Kidney (tissue), 14 donors: ENCODE measurements around the gene IRF1. TPM values are rescaled to one million over a fixed set of nuclear protein-coding genes. Genes with fewer than 3 reads are reported as not detected.
A peak's percentile ranks its signal among the peaks of the same experiment; 100 is the strongest.

Experiments used
- DNase-seq, 5 donors: peaks; one replicate each; pipeline ENCODE4 v3.0.0-alpha.2; 2013 to 2020
- FAIRE-seq: peaks from 2 replicates; lab custom pipeline; 2012; peaks lifted over from hg19 to GRCh38; lab: Jason Lieb, UNC
- H3K27ac ChIP-seq, 2 donors: one replicate each; pipeline ENCODE4 v1.7.0; 2013; ENCODE audit warnings: low read depth in 2 of 2, low read length in 2 of 2, inconsistent platforms in 1 of 2
- H3K27me3 ChIP-seq: one replicate; pipeline ENCODE4 v1.7.1; 2013; ENCODE audit warnings: low read length, inconsistent platforms; ENCODE audit not compliant: control insufficient read depth, insufficient read depth
- H3K36me3 ChIP-seq, 3 donors: one replicate each; pipeline versions ENCODE4 v1.7.0 to v1.7.1; 2013; ENCODE audit warnings: low read length in 3 of 3, control low read depth in 1 of 3, inconsistent platforms in 1 of 3; ENCODE audit not compliant: insufficient read depth in 3 of 3, control insufficient read depth in 2 of 3
- H3K4me1 ChIP-seq, 3 donors: one replicate each; pipeline versions ENCODE4 v1.7.0 to v1.7.1; 2013; ENCODE audit warnings: low read length in 3 of 3, inconsistent platforms in 1 of 3, low read depth in 1 of 3; ENCODE audit not compliant: control insufficient read depth in 2 of 3, insufficient read depth in 2 of 3
- H3K4me3 ChIP-seq, 3 donors: one replicate each; pipeline versions ENCODE4 v1.7.0 to v1.8.1; 2013; ENCODE audit warnings: low read length in 3 of 3, control low read depth in 1 of 3, inconsistent platforms in 1 of 3
- H3K9ac ChIP-seq, 3 donors: one replicate each; pipeline versions ENCODE4 v1.7.0 to v1.7.1; 2013; ENCODE audit warnings: low read length in 3 of 3, control low read depth in 1 of 3, inconsistent platforms in 1 of 3
- H3K9me3 ChIP-seq, 3 donors: one replicate each; pipeline versions ENCODE4 v1.7.0 to v1.7.1; 2013; ENCODE audit warnings: low read length in 3 of 3, control low read depth in 1 of 3, inconsistent platforms in 1 of 3; ENCODE audit not compliant: control insufficient read depth in 2 of 3, insufficient read depth in 1 of 3
- CTCF ChIP-seq: IDR thresholded peaks from 3 replicates; pipeline ENCODE4 v1.5.1; 2012; ENCODE audit warnings: mild to moderate bottlenecking, moderate library complexity, borderline replicate concordance; ENCODE audit not compliant: insufficient read depth; ENCODE audit errors: extremely low read depth
- intact Hi-C: fragments of 100-400 bp; cut with DNase I; formaldehyde crosslinking; loops from one replicate; pipeline ENCODE4 v1.11.1; 2022
- polyA plus RNA-seq: library from polyadenylated mRNA; stranded (reverse); fragments of 350-450 nt; fragmentation: Illumina TruSeq; extraction: RNeasy Lipid Tissue Mini Kit (QIAGEN cat#74804); gene quantifications from one replicate; pipeline ENCODE4 v1.2.3, GENCODE V29; 2014; ENCODE audit warnings: low read depth, low replicate concordance; ENCODE audit not compliant: insufficient read depth
- total RNA-seq: library from RNA; stranded (reverse); fragmentation: NEBNext Ultra II Directional; extraction: Animal tissue kit (Norgen Biotek cat#: 25700); gene quantifications from one replicate; pipeline ENCODE4 v1.2.1, GENCODE V29; 2021
- donor health status: control.
- donor health status: control.
- donor health status: control.
- donor health status: control.
- donor health status: control.
- donor health status: DM: yes; HTN: yes; CAD: no.
- donor health status: Normal renal cell carcinoma (clear cell type).

IRF1 gene
- total and polyA plus RNA-seq, 2 donors from 2014 or later = 20.5 to 55.6 TPM

DNA sequence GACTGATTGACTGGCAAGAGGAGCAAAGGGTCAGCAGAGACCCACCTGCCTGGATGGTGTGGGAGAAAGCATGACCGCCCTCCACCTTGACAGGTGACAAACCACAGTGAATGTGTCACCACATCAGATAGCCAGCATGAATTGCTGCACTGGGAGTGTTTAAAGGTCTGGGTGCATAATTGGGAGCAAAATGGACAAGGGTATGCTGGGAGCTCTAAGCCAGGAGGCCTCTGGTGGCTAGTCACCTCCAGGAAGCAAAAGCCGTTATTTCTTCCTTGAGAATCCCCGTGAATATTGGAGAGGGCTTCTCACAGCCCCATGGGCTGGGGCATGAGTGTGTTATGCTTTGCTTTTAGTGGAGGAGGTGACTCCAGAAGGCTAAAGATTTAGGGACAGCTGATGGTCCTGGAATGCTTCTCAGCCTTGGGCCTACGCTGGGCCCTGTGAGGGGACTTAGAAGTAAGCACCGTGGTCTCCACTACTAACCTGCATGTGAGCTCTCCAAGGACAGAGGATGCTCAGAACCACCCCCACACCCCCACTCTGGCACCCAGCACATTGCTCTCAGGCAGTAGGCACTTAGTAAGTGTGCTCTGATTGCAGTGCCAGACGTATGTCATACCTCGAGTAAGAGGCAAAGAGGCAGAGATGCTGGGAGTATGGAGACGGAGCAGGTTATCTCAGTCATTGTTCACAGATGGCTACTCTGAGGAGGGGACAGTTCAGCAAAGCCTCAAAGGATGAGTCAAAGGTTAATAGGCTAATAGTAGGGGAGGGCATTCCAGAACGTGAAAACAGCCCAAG lies 9.1 kb upstream of the IRF1 start:
- peaks cover 7 to 23% (median 14%) of the 10 kb centered on the region in 3 donors for H3K4me1 ChIP-seq
- no peak for DNase-seq

DNA sequence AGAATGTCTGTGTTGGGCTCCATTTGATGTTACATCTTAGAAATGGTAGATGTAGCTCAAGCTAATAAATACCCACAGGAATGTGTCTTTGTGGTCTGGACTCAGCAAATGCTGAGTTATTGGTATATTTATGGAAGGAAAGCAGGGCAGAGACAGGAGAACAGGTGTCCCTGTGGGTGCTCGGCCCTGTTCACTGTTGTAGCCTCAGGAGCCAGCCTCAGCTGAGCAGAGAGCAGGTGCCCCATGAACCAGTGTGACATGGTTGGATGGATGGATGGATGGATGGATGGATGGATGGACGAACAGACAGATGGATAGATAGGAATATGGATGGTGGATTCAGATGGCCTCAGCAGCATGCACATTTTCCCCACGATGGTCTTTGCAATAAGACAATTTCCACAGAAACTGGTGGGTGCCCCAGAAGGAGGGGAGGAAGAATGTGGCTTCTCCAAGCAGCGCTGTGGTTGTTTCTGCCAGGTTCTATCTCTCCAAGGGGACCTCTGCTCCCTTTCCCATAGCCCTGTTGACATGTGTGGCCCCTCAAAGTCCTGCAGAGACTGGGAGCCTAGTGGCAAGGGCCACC lies 8.2 kb upstream of the IRF1 start:
- no peak for TF ChIP-seq CTCF
- Histone ChIP-seq H3K9ac (no peak overlapping the region), H3K27me3 (no peaks in the 10 kb centered on the region), H3K4me1 (peaks cover 7 to 26% (median 14%) of the 10 kb centered on the region in 3 donors), H3K9me3 (no peaks in the 10 kb centered on the region), H3K27ac (peak overlapping the region; percentile 95 to 96), H3K36me3 (no peaks in the 10 kb centered on the region), H3K4me3 (no peak overlapping the region)
- FAIRE-seq (no peak), DNase-seq (peak in 1 of 5 donors; percentile 30)
- intact Hi-C loops = no loop called here

More for the DNA sequence above, 9.1 kb upstream of the IRF1 start:
- Histone ChIP-seq H3K4me3 (no peak overlapping the region), H3K9me3 (no peaks in the 10 kb centered on the region), H3K27ac (no peak overlapping the region), H3K9ac (no peak overlapping the region), H3K27me3 (no peaks in the 10 kb centered on the region), H3K36me3 (no peaks in the 10 kb centered on the region)
- no peak for TF ChIP-seq CTCF
- no peak for FAIRE-seq
- intact Hi-C loops = loop anchor here (10.0 kb wide), 1 partner anchor 115 kb away; no protein-coding TSS in a partner anchor

GRCh38 chr5:132498152-132498551 lies 7.6 kb upstream of the IRF1 start:
- intact Hi-C loops = no loop called here
- Histone ChIP-seq H3K36me3 (no peaks in the 10 kb centered on the region), H3K9me3 (no peaks in the 10 kb centered on the region), H3K9ac (peak overlapping the region in 1 of 3 donors; percentile 82), H3K27me3 (no peaks in the 10 kb centered on the region), H3K4me3 (no peak overlapping the region), H3K27ac (peak overlapping the region; percentile 95 to 96), H3K4me1 (peaks cover 7 to 26% (median 14%) of the 10 kb centered on the region in 3 donors)
- no peak for TF ChIP-seq CTCF
- no peak for FAIRE-seq
- peak in 1 of 5 donors; percentile 42 for DNase-seq
